NCI-H146 treated with DMSO at 0.1 percent for 48 hours (cell line): ENCODE measurements around the gene DGKQ.

Experiments used
- DNase-seq: peaks from one replicate; lab custom pipeline; 2025; ENCODE audit not compliant: unreplicated experiment; lab: John Stamatoyannopoulos, UW

Gene DGKQ

GRCh38 chr4:996030-996996, 22.9 kb upstream of the DGKQ start:
- DNase-seq: no peak

- no peak for DNase-seq
Observed at GRCh38 chr4:995311-996026, 22.1 kb upstream of the DGKQ start.

- no peak for DNase-seq
Observed at GRCh38 chr4:993111-994029, 20.0 kb upstream of the DGKQ start, which contains the start of gene SLC26A1. Gene SLC26A1, minus strand, starts transcription at chr4:993404. Its CDS starts 1,701 bp downstream, at chr4:991703.

- no peak for DNase-seq
Observed at GRCh38 chr4:992297-993110, 19.1 kb upstream of the DGKQ start.

- DNase-seq: no peak
Observed at GRCh38 chr4:991451-992296, 18.3 kb upstream of the DGKQ start.

GRCh38 chr4:990746-991367, 17.5 kb upstream of the DGKQ start:
- no peak for DNase-seq

GRCh38 chr4:989722-990471, 16.5 kb upstream of the DGKQ start:
- DNase-seq: no peak

GRCh38 chr4:988726-989721, 15.7 kb upstream of the DGKQ start:
- no peak for DNase-seq

GRCh38 chr4:987624-988513, 14.5 kb upstream of the DGKQ start:
- DNase-seq: no peak

- no peak for DNase-seq
Observed at GRCh38 chr4:986879-987623, 13.7 kb upstream of the DGKQ start, which contains the start of gene IDUA. Gene IDUA, plus strand, starts transcription at chr4:987044. Its CDS starts 41 bp downstream, at chr4:987085.

- no peak for DNase-seq
Observed at GRCh38 chr4:986428-986878, 13.1 kb upstream of the DGKQ start.

GRCh38 chr4:985123-985830, 11.9 kb upstream of the DGKQ start:
- no peak for DNase-seq

GRCh38 chr4:984336-985054, 11.1 kb upstream of the DGKQ start:
- no peak for DNase-seq

GRCh38 chr4:982814-983213, 9.4 kb upstream of the DGKQ start:
- DNase-seq: no peak
